NB4 (cell line): ENCODE results near the gene DENND1A.

Experiments
- MAX ChIP-seq: IDR thresholded peaks from 2 replicates; pipeline ENCODE4 v1.6.1; 2011; ENCODE audit warnings: low read depth, low read length
- MYC ChIP-seq: IDR thresholded peaks from 2 replicates; pipeline ENCODE4 v1.6.1; 2011; ENCODE audit warnings: low read depth, low read length
- POLR2A ChIP-seq: IDR thresholded peaks from 2 replicates; pipeline ENCODE4 v1.6.1; 2011; ENCODE audit warnings: mild to moderate bottlenecking; ENCODE audit not compliant: insufficient read length; ENCODE audit errors: extremely low read depth
- TF ChIP-seq, protein P1 (sequence below): IDR thresholded peaks from one replicate; pipeline ENCODE4 v1.5.1; 2012; ENCODE audit warnings: low read depth, low read length

DNA sequence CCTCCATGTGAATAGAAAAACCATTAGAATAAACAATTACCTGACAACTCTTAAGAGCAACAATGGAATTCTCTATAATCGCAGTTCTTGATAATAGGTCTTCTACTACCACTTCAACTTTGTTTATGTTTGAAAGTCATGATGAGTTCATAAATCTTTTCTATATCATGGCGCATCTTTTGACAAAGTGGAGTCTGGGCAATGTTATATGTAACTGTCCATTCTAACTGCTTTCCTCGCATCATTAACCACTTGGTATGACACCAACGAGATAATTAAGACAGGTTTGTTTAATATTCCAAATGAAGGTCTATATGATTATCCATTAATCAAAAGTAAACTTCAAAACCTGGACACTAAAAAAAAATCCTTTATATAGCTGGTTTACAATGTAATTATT is 272.0 kb downstream of the DENND1A start:
- TF ChIP-seq, protein P1, sequence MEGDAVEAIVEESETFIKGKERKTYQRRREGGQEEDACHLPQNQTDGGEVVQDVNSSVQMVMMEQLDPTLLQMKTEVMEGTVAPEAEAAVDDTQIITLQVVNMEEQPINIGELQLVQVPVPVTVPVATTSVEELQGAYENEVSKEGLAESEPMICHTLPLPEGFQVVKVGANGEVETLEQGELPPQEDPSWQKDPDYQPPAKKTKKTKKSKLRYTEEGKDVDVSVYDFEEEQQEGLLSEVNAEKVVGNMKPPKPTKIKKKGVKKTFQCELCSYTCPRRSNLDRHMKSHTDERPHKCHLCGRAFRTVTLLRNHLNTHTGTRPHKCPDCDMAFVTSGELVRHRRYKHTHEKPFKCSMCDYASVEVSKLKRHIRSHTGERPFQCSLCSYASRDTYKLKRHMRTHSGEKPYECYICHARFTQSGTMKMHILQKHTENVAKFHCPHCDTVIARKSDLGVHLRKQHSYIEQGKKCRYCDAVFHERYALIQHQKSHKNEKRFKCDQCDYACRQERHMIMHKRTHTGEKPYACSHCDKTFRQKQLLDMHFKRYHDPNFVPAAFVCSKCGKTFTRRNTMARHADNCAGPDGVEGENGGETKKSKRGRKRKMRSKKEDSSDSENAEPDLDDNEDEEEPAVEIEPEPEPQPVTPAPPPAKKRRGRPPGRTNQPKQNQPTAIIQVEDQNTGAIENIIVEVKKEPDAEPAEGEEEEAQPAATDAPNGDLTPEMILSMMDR = no peak
- no peak for TF ChIP-seq POLR2A
- TF ChIP-seq MAX = no peak
- no peak for TF ChIP-seq MYC
